HG03159 (cell line): Measurements from ENCODE around the gene CNMD.
"Not testable (repeated sequence)": the region's sequence is repeated elsewhere in the genome, so short reads cannot be mapped to it uniquely, and the experiment has no call there.

Source experiments
- ATAC-seq: cut with Tn5 transposase; IDR thresholded peaks from one replicate; pipeline ENCODE4 v1.9.1; 2021; ENCODE audit warnings: mild to moderate bottlenecking, moderate library complexity; ENCODE audit not compliant: unreplicated experiment

Gene CNMD

DNA sequence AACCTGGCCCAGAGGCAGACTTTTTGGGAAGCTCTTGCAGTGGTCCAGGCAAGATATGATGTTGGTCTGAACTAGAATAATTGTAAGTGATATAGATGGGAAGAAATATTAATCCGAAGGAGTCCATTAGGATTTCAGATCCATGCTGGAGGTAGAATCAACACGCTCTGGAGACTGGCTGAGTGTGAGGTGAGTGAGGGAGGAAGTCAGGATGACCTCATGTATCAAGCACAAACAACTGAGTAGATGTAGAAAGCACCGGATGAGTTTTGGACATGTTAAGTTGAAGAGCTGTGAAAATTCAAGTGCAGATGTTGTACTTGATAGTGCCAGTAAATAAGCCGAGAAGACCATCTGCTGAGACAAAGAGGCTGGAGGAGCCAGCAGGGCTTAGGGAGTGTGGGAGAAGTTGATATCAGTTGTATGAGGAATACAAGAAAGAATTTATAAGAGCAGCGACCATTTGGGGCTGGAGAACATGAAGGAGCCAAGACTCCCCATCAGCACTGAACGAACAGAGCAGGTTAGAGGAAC lies 5.3 kb upstream of the CNMD start:
- no peak for ATAC-seq

DNA sequence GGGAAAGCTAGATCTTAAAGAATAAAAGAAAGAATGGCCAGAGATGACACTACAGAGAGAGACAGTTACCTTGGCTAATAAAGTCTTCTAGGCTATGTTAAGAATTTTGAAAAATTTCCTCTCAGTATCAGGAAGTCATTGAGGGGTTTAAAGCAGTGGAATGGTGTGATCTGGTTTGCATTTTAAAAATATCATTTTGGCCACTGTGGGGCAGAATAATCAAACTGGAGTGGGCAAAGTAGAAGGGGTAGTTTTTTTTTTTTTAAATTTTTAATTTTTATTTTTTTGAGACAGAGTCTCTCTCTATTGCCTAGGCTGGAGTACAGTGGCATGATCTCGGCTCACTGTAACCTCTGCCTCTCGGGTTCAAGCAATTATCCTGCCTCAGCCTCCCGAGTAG lies 4.4 kb upstream of the CNMD start:
- ATAC-seq = no peak

DNA sequence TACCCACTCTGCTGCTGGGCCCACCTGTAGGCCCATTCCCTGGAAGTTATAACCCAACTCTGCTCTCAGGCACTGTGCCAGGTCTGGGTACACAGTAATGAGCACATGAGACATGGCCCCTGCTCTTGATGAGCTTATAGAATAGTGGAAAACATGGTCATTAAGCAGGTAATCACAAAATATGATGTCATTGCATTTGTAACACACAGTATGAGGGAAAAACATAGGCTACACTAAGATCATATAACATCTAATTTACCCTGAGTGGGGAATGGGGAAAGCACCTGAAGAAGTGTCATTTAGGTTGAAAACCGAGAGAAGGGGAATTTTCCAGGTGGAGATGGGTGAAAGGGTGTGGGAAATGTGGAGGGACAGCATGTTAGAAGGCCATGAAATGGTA lies 3.9 kb upstream of the CNMD start:
- no peak for ATAC-seq

DNA sequence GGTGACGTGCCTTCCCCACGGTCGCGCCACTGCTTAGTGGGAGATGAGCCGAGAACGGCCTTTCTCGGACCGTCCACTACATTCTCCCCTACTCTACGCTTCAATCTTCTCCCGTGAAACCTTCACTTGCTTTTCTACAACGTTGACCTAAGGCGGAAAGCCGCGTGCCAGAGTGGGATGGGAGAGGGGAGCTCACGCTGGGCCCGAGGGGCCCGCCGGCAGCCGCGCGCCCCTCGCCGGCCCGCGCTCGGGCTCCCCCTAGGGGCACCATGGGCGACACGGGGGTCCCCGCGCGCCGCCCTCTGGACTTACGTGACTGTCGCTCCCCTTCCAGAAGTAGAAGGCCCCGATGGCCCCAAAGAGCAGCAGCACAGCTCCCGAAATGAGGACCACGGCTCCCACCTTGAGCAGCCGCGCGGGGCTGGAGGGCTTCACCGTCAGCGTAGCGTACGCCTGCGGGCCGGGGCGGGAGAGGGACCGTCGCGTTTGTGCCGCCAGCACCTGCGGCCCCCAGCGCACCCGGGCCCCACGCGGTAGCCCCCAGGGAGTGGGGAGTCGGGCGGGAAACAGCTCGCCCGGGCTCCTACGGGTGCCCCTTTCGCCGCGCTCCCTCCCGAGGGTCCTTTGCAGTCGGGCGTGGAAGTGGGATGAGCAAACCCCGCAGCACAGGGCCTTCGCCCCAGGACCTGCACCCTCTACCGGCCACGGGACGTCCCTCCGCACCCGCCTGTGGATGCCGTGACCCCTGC lies 727 bp downstream of the CNMD start:
- peak; percentile 53 for ATAC-seq

DNA sequence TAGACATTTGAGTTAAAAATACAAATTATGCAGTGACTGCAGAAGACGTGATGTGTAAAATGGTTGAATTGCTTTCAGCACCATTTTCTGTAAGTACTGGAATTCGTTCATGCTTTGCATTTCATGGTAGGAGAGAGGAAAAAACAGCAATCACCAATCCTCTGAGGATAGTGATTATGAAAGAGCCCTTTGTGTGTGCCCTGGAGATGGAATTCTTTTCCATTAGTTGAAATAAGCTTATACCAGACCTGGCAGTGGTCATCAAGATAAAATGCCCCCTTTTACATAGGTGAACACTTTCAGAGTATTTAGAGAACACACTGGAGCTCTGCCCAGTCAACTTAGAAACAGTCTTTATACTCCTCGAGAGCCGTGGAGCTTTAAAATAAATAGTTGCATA lies 1.7 kb downstream of the CNMD start:
- no peak for ATAC-seq

DNA sequence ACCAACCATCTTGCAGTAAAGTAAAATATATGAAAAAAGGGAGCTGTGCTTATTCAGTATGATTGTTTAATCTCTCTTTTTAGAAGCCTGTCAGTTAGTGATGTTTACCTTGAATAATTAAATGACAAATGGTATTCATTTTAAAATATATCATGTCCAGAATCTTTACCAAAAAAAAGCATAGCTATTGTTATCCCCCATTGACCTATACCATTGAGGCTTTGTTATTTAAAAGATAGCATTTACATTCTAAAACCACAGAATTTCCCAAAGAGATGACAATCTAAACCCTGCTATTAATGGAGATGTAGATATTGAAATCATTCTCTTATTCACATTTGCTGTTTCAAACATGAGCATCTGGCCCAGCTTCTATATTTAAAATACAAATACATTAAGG lies 2.2 kb downstream of the CNMD start:
- ATAC-seq = no peak

DNA sequence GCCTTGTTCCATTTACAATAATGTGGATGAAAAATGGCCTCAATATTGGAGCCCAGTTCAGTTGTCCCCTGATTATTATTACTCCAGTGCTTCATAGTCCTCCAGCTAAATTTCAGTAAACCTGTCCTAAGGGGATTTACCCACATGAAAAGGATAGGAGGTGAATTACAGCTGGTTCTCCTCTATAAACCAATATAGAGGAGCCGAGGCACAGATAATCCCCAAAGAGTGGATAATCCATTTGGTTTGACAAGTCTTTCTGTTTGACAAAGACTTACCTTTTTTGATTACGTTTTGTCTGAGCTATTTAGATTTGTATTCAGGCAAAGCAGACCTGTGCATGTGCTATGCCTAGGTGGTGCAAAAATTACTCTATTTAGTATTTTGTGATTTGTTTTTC lies 2.7 kb downstream of the CNMD start:
- no peak for ATAC-seq

DNA sequence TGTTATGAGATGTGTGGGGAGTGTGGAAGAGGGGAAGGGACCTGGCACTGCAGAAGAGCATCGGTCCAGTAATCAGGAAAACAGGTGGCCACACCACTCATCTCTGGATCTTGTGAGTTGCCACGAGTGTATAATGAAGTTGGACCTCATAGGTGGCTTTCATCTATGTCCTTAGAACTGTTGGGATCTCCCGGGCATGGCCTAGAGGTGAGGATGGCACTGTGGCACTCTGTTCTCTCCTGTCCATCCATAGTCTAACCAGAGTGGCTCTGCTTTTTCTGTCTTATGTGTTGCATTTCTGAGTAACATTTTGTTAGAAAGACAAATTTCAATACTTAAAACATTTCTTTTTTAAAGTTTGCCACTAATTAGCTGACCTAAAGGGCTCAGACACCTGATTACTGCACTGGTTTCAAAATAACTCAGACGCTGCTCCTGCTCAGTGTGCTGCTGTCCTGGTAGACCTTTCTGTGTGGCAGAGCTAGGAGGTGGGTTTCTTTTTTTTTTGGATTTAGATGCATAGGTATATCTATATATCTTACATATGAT lies 5.5 kb downstream of the CNMD start:
- ATAC-seq = no peak

DNA sequence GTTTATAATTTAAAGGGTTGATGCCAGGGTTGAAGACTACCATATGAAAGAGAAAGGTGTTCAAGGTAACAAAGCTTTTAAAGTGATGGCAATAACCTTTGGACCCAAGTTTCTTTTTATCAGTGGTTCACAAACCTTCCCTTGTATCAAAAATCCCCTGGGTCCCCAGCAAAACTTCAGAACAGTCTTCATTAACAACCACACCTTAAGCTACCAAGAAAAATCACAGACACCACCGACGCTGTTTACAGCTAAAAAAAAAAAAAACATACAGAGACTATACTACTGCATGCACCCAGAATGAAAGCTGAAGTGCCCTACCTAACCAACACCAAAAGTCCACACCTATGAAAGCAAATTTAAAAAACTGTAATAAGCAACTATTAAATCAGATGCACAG lies 13.4 kb downstream of the CNMD start:
- no peak for ATAC-seq

DNA sequence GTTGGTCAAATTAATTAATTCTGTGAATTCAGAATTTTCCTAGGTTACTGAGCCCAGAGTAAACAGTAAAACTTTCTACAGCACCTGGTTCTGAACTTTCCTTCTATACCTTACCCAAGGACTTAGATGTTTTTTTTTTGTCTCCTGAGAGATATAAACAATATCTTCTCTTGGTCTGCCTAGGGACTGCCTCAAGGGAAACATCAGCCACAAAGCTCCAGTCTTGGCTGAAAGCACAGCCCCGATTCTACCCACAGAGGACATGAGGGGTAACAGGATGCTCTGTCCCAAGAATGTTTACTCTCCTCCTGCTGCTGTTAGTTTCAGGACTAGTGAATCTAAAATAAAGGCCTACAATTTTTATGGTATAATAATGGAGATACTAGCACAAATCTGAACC lies 14.3 kb downstream of the CNMD start:
- no peak for ATAC-seq

DNA sequence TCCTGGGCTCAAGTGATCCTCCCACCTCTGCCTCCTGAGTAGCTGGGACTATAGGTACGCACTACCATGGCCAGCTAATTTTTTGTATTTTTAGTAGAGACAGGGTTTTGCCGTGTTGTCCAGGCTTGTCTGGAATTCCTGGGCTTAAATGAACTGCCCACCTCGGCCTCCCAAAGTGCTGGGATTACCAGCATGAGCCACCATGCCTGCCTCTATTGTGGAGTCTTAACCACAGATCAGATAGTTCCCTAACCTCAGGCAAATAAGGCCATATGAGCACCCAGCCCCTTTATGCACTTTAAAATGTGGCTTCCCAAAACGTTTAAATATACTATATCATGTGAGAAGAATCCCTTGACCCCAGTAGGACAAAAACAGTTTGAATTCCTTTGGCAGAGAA lies 16.4 kb downstream of the CNMD start:
- ATAC-seq = no peak

DNA sequence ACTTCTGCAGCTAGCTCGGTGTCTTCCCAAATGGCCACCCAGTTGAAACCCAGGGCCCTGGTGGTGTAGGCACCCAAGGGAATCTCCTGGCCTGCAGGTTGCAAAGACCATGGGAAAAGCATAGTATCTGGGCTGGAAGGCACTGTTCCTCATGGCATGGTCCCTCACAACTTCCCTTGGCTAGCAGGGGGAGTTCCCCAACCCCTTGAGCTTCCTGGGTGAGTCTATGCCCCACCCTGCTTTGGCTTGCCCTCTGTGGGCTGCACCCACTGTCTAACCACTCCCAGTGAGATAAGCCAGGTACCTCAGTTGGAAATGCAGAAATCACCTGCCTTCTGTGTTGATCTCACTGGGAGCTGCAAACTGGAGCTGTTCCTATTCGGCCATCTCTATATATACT lies 18.3 kb downstream of the CNMD start:
- ATAC-seq = not testable (repeated sequence)

DNA sequence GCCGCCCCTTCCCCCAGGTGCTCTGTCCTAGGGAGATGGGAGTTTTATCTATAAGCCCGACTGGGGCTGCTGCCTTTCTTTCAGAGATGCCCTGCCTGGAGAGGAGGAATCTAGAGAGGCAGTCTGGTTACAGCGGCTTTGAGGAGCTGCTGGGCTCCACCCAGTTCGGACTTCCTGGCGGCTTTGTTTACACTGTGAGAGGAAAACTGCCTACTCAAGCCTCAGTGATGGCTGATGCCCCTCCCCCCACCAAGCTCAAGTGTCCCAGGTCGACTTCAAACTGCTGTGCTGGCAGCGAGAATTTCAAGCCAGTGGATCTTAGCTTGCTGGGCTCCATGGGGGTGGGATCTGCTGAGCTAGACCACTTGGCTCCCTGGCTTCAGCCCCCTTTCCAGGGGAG lies 18.7 kb downstream of the CNMD start:
- ATAC-seq = not testable (repeated sequence)

DNA sequence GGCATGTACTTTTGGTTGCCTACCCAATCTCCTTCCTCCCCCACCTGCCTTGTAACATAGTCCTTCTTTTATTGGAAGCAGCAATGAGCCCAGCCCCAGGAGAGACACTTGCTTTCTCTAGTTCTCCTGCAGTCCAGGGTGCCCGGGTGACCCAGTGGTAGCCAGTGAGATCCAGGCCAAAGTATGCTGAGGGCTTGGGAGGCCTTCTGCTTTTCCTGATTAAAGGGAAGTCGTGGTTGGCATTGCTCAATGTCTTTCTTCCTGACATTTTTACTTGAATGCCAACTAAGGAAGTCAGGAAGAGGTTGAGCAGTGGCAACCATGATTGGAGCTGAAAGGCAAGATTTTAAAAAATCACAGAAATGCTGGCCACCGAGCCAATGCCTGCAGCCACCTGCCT lies 25.7 kb downstream of the CNMD start:
- no peak for ATAC-seq

DNA sequence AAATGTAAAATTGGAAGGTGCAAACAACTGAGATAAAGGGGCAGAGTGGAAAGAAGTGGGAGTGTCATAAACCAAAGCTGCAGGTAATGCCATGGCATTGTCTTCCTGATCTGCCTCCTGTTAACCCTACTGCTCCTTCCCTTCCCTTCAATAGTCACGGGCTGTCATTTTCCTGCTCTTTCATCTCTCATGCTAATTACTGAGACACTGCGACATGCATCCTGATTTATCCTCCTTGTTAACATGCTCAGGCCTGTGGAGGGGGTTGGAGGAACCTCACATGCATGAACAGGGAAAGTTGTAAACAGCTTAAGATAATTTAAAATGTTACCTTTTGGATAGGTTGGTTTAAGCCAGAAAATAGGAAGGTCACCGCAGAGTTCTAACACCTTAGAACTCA lies 27.2 kb downstream of the CNMD start:
- no peak for ATAC-seq

DNA sequence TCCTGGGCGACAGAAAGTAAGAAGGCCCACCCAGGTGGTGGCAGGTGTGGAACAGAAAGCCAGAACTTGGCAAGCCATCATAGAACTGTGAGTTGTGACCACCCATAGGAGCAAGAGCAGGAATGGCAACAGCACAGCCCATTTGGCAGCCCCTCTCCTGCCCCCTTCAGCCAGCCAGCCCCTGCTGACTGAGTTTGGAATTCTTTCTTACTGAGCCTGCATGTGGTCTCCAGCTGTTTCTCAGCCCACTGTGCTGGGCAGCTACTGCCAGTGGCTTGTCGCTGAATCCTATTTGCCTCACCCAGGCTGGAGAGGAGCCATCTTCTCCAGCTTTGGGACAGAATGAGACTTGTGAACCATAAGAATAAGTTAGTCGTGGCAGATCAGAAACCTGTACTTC lies 28.3 kb downstream of the CNMD start:
- ATAC-seq = no peak

DNA sequence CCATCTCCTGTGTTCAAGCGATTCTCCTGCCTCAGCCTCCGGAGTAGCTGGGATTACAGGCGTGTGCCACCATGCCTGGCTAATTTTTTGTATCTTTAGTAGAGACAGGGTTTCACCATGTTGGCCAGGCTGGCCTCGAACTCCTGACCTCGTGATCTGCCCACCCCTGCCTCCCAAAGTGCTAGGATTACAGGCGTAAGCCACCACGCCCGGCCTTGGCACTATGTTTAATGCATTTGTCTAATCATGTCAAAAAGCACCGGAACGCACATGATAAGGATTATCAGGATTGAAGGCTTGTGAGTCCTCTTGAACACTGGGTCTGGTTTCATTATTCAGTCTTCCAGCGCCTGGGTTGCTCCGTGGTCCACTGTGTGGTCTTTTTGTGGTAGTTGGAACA lies 31.4 kb downstream of the CNMD start:
- not testable (repeated sequence) for ATAC-seq

DNA sequence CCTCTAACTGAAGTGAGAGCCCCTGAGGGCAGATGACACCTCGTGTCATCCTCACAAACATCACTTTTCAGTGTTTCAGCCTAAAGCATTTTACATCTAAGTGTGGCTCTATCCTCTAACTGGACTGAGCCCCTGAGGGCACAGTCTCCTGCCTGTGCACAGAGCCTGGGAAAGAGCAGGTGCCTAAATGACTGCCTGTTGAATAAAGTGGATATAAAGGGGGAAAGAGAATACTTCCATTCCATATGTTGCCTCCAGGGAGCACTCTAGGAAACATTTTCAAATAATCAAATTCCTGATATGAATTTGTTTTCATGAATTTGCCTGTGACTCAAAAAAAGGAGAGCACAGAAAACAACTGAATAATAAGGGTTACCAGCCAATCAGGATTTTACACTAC lies 32.2 kb downstream of the CNMD start:
- ATAC-seq = no peak

DNA sequence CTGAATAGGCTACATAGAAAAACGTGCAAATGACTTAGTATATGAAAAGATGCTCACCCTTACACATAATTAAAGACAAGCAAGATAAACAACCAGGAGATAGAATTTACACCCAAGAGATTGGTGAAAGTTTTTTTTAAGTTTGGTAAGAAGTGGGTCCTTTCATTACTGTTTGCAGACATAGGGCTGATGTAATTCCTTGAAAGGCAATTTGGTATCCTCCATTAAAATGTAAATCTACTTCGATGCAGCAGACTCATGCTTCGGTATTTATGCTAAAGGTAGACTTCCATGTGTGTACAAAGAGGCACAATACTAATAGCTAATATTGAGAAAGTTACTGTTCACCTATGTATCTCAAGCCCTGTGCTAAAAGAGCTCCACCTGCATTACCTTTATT lies 33.5 kb downstream of the CNMD start:
- ATAC-seq = no peak

DNA sequence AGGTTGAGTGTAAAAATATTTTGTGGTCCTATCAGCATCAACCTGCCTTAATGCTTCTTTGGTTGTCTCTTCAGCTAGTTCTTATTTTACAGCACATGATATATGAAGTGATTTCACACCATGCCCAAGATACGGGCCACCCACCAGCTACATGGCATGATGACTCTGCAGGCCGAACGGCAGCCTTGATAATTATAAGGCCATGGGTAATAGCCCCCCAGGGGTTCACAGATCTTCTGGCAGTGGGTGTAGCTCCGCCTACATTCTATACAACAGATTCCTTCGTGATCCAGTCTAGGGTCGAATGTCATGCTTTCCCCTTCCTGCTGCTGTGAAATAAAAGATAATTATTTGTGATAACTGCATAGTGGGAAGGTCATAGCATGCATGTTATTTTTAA lies 36.1 kb downstream of the CNMD start:
- ATAC-seq = no peak

DNA sequence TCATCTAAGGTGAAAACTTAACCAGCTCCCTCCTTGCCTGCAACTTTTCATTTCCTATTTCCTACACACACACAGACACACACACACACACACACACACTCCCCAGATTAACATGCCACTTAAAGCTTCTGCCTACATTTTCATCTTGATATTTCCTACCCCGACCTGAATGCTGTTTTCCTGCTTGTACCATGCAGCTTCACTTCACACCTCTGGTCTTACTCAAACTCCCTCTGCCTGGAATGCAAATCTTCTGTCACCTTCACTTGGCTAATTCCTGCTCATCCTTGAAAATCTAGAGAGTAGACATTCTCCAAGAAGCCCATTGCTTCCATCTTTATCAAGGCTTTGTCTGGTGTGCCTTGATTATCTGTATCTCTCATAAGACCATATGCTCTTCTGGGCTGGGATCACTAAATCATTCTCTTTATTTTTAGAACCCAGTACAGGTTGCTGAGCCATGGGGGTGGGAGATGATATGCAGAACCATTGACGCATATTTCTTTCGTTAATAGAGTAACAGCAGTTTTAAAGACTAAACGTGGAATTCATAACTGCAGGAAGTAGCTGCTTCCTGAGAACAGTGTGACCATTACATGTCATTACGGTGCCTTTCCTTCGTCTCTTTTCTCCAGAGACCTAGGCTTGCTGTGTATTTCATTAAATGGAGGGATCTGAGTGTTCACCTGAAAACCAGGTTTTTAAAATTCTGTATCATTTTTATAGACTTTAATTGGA lies 37.7 kb downstream of the CNMD start:
- ATAC-seq = no peak

DNA sequence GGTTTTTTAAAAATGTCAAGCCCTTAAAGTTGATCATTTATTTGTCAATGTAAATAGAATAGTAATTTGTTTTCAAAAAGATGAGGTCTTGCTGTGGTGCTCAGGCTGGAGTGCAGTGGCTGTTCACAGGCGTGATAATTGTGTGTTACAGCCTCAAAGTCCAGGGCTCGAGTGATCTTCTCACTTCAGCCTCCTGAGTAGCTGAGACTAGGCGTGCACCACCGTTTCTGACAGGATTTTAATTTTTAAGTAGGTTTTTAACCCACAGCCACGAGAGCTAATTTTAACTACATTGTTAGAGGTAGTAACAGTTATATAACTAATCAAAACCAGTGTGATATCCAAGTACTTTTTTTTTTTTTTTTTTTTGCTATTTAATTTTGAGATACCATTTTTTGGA lies 43.1 kb downstream of the CNMD start:
- no peak for ATAC-seq
